Ascending aorta (tissue), 2 donors: Measurements from ENCODE around the gene HBE1. TPM values are rescaled to one million over a fixed set of nuclear protein-coding genes. Genes with fewer than 3 reads are reported as not detected.

Experiments used
- DNase-seq, 2 donors: peaks; one replicate each; pipeline ENCODE4 v3.0.0-alpha.2; 2019; ENCODE audit warnings: low spot score in 2 of 2
- H3K27ac ChIP-seq, 2 donors: fragments of 200-600 bp; sonication (generic); one replicate each; pipeline ENCODE4 v1.5.1; 2016 to 2017; ENCODE audit warnings: mild to moderate bottlenecking in 1 of 2
- H3K27me3 ChIP-seq: fragments of 200-600 bp; sonication (generic); one replicate; pipeline ENCODE4 v1.5.1; 2017
- H3K36me3 ChIP-seq, 2 donors: fragments of 200-600 bp; sonication (generic); one replicate each; pipeline ENCODE4 v1.5.1; 2016
- H3K4me1 ChIP-seq, 2 donors: fragments of 200-600 bp; sonication (generic); one replicate each; pipeline ENCODE4 v1.5.1; 2016 to 2017; ENCODE audit warnings: mild to moderate bottlenecking in 1 of 2
- H3K4me3 ChIP-seq, 2 donors: fragments of 200-600 bp; sonication (generic); one replicate each; pipeline ENCODE4 v1.5.1; 2016 to 2017; ENCODE audit warnings: mild to moderate bottlenecking in 1 of 2
- H3K9me3 ChIP-seq, 2 donors: fragments of 200-600 bp; sonication (generic); one replicate each; pipeline ENCODE4 v1.5.1; 2016
- CTCF ChIP-seq, 3 experiments: fragments of 200-600 bp in 2 of 3; fragments of 450-650 bp in 1 of 3; sonication (generic) in 2 of 3; IDR thresholded peaks; one replicate each; pipeline ENCODE4 v1.5.1; 2016 to 2019; ENCODE audit warnings: antibody characterized with exemption in 3 of 3, mild to moderate bottlenecking in 1 of 3, moderate library complexity in 1 of 3
- intact Hi-C: fragments of 100-400 bp; cut with DNase I; formaldehyde crosslinking; loops from one replicate; pipeline ENCODE4 v1.15.1; 2023
- total RNA-seq: library from RNA; depleted of rRNA; stranded (reverse); fragments of >200 nt; gene quantifications from one replicate; pipeline ENCODE4 v1.1.0, GENCODE V29; 2016

HBE1 gene
- total RNA-seq, 1 donor from 2014 or later = not detected

DNA sequence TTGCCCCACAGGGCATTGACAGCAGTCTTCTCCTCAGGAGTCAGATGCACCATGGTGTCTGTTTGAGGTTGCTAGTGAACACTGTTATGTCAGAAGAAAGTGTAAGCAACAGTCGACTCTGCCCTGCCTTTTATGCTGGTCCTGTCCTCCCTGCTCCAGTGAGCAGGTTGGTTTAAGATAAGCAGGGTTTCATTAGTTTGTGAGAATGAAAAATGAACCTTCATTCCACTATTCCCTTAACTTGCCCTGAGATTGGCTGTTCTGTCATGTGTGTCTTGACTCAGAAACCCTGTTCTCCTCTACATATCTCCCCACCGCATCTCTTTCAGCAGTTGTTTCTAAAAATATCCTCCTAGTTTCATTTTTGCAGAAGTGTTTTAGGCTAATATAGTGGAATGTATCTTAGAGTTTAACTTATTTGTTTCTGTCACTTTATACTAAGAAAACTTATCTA is 35.3 kb downstream of the HBE1 start, which contains the start of gene HBD:
HBD (minus strand) TSS at position 103 of the 454 bp plus-strand sequence; CDS start at position 53, 50 bp downstream.
- intact Hi-C loops = no loop called here
- no peaks in the 10 kb centered on the region for H3K9me3 ChIP-seq
- H3K4me3 ChIP-seq = no peak within 1 kb of the TSS
- no peaks in the 10 kb centered on the region for H3K4me1 ChIP-seq
- no peaks in the 10 kb centered on the region for H3K27me3 ChIP-seq
- no peak within 1 kb of the TSS for H3K27ac ChIP-seq
- TF ChIP-seq CTCF (IDR thresholded peaks at IDR 0.05) = no peak
- no peak for DNase-seq
- H3K36me3 ChIP-seq = no peaks in the 10 kb centered on the region

GRCh38 chr11:5233307-5233706 is 36.4 kb downstream of the HBE1 start:
- no peak for TF ChIP-seq CTCF (IDR thresholded peaks at IDR 0.05)
- intact Hi-C loops = no loop called here

DNA sequence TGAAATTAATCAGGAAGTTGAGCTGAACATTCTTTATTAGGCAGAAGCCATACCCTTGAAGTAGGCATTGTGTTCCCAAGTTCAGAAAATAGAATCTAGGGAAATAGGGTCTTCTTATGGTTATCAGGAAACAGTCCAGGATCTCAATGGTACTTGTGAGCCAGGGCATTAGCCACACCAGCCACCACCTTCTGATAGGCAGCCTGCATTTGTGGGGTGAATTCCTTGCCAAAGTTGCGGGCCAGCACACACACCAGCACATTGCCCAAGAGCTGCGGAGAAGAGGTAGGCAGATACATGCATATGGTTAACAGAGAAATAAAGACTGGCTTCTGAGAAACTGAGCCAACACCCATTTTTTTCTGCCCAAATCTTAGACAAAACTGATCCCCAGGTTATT is 36.9 kb downstream of the HBE1 start:
- TF ChIP-seq CTCF (IDR thresholded peaks at IDR 0.05) = no peak
- no peak overlapping the region for H3K27ac ChIP-seq

More at GRCh38 chr11:5233307-5233706, 36.4 kb downstream of the HBE1 start:
- no peak overlapping the region for H3K27ac ChIP-seq
- no peak overlapping the region for H3K4me3 ChIP-seq
- no peaks in the 10 kb centered on the region for H3K9me3 ChIP-seq
- no peaks in the 10 kb centered on the region for H3K27me3 ChIP-seq
- DNase-seq = no peak
- H3K36me3 ChIP-seq = no peaks in the 10 kb centered on the region
- no peaks in the 10 kb centered on the region for H3K4me1 ChIP-seq

DNA sequence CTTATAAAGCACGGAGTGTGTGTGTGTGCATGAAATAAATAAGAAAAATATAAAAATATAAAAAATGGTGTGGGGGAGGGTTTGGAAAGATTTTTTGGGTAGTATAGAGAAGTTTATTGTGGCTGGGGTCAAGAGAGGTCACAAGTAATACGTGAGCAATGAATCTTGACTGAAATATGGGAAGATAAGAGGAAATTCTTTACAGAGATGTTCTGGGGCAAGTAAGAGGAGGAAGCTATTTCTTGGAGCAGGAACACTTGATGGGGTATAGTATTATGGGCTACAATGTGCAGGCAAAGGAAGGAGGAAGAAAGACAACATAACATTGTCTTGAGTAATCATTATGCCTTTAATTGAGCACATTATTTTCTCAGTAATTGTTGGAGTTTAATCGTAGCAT is 37.6 kb downstream of the HBE1 start:
- Histone ChIP-seq H3K9me3 (no peaks in the 10 kb centered on the region), H3K4me1 (no peaks in the 10 kb centered on the region), H3K36me3 (no peaks in the 10 kb centered on the region), H3K27ac (no peak overlapping the region), H3K27me3 (no peaks in the 10 kb centered on the region), H3K4me3 (no peak overlapping the region)
- no peak for TF ChIP-seq CTCF (IDR thresholded peaks at IDR 0.05)
- intact Hi-C loops = no loop called here
- no peak for DNase-seq

More for the DNA sequence above, 36.9 kb downstream of the HBE1 start:
- no peaks in the 10 kb centered on the region for H3K36me3 ChIP-seq
- H3K27me3 ChIP-seq = no peaks in the 10 kb centered on the region
- DNase-seq = no peak
- intact Hi-C loops = no loop called here
- no peaks in the 10 kb centered on the region for H3K9me3 ChIP-seq
- H3K4me3 ChIP-seq = no peak overlapping the region
- H3K4me1 ChIP-seq = no peaks in the 10 kb centered on the region

- intact Hi-C loops = no loop called here
- Histone ChIP-seq H3K9me3 (no peaks in the 10 kb centered on the region), H3K27ac (no peak overlapping the region), H3K4me1 (no peaks in the 10 kb centered on the region), H3K36me3 (no peaks in the 10 kb centered on the region), H3K4me3 (no peak overlapping the region), H3K27me3 (no peaks in the 10 kb centered on the region)
- TF ChIP-seq CTCF (IDR thresholded peaks at IDR 0.05) = no peak
- DNase-seq = no peak
Measured at GRCh38 chr11:5231111-5231510, 38.6 kb downstream of the HBE1 start.

DNA sequence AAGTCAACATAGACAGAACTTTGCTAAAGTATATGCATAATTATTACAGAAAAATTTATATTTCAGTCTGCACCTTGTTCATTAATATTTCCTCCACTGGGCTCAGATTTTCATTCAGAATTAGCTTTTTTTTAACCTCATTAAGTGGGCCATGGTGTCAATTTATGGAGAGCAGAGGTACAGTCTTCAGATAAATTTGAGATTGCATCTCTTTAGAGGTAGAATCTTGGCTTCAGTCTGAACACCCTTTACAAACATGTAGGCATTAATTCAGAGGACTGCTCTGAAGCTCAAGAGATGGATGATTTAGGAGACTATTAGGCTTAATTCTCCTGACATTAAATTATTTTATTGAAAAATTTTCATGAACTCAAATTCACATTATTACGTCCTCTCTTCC is 39.5 kb downstream of the HBE1 start:
- no peak for TF ChIP-seq CTCF (IDR thresholded peaks at IDR 0.05)
- Histone ChIP-seq H3K4me3 (no peak overlapping the region), H3K36me3 (no peaks in the 10 kb centered on the region), H3K27me3 (no peaks in the 10 kb centered on the region), H3K4me1 (no peaks in the 10 kb centered on the region), H3K9me3 (no peaks in the 10 kb centered on the region), H3K27ac (no peak overlapping the region)
- intact Hi-C loops = no loop called here
- DNase-seq = no peak
